Activated naive CD4-positive, alpha-beta T cell treated with anti-CD3 and anti-CD28 coated beads, Interleukin-2, amount 10 ng/mL, durations not matched to agents 7 days and 5 days (primary cell): ENCODE measurements around the gene DAP.

ENCODE experiments used
- CTCF ChIA-PET: fragments of 350-600 bp; sonication (Branson Sonifier 250); formaldehyde crosslinking; loops from one replicate; lab custom pipeline; 2021; ENCODE audit warnings: antibody characterized with exemption; lab: Charles Lee
- DNase-seq: peaks from one replicate; pipeline ENCODE4 v3.0.0-alpha.2; 2020
- H3K27ac Mint-ChIP-seq: one replicate; pipeline ENCODE4 v1.8.0; 2021; ENCODE audit warnings: mild to moderate bottlenecking, moderate library complexity, mixed read lengths
- H3K27me3 Mint-ChIP-seq: one replicate; pipeline ENCODE4 v1.8.0; 2021; ENCODE audit warnings: mild to moderate bottlenecking, mixed read lengths
- H3K36me3 Mint-ChIP-seq: one replicate; pipeline ENCODE4 v1.8.0; 2021; ENCODE audit warnings: mixed read lengths
- H3K4me1 Mint-ChIP-seq: one replicate; pipeline ENCODE4 v1.8.0; 2021; ENCODE audit warnings: mixed read lengths
- H3K4me3 Mint-ChIP-seq: one replicate; pipeline ENCODE4 v1.8.0; 2021; ENCODE audit warnings: mild to moderate bottlenecking, moderate library complexity, mixed read lengths
- H3K9me3 Mint-ChIP-seq: one replicate; pipeline ENCODE4 v1.8.0; 2021; ENCODE audit warnings: mixed read lengths

DAP gene

GRCh38 chr5:10676224-10676623, 84.8 kb downstream of the DAP start:
- CTCF ChIA-PET: no interaction called here
- H3K27me3 Mint-ChIP-seq: peaks cover 6% of the 10 kb centered on the region
- H3K4me3 Mint-ChIP-seq: no peak overlapping the region
- peaks cover 30% of the 10 kb centered on the region for H3K36me3 Mint-ChIP-seq
- no peak overlapping the region for H3K27ac Mint-ChIP-seq
- DNase-seq: no peak
- H3K9me3 Mint-ChIP-seq: peaks cover 3% of the 10 kb centered on the region
- no peaks in the 10 kb centered on the region for H3K4me1 Mint-ChIP-seq

- Mint-ChIP-seq H3K36me3 (peaks cover 24% of the 10 kb centered on the region), H3K4me1 (no peaks in the 10 kb centered on the region), H3K9me3 (peaks cover 3% of the 10 kb centered on the region), H3K4me3 (no peak overlapping the region), H3K27me3 (peaks cover 11% of the 10 kb centered on the region), H3K27ac (no peak overlapping the region)
- no peak for DNase-seq
- CTCF ChIA-PET: interaction anchor here (1.3 kb wide), 1 partner anchor 14 kb away, joined by 4 read pairs; no protein-coding TSS in a partner anchor
Measured at GRCh38 chr5:10675177-10675700, 85.8 kb downstream of the DAP start.

- Mint-ChIP-seq H3K4me3 (no peak overlapping the region), H3K4me1 (no peaks in the 10 kb centered on the region), H3K9me3 (peaks cover 3% of the 10 kb centered on the region), H3K27me3 (peaks cover 11% of the 10 kb centered on the region), H3K36me3 (peaks cover 18% of the 10 kb centered on the region), H3K27ac (no peak overlapping the region)
- CTCF ChIA-PET: interaction anchor here (1.3 kb wide), 1 partner anchor 15 kb away, joined by 4 read pairs; no protein-coding TSS in a partner anchor
- no peak for DNase-seq
Measured at GRCh38 chr5:10674582-10674981, 86.5 kb downstream of the DAP start.

GRCh38 chr5:10674096-10674495, 86.9 kb downstream of the DAP start:
- Mint-ChIP-seq H3K4me1 (no peaks in the 10 kb centered on the region), H3K27me3 (peaks cover 11% of the 10 kb centered on the region), H3K27ac (no peak overlapping the region), H3K36me3 (peaks cover 17% of the 10 kb centered on the region), H3K9me3 (peaks cover 3% of the 10 kb centered on the region), H3K4me3 (no peak overlapping the region)
- CTCF ChIA-PET: no interaction called here
- DNase-seq: no peak

- DNase-seq: peak; percentile 11
- no peak overlapping the region for H3K27ac Mint-ChIP-seq
- H3K27me3 Mint-ChIP-seq: peaks cover 11% of the 10 kb centered on the region
- H3K36me3 Mint-ChIP-seq: peaks cover 14% of the 10 kb centered on the region
- no peaks in the 10 kb centered on the region for H3K4me1 Mint-ChIP-seq
- CTCF ChIA-PET: no interaction called here
- H3K9me3 Mint-ChIP-seq: peaks cover 3% of the 10 kb centered on the region
- H3K4me3 Mint-ChIP-seq: no peak overlapping the region
Measured at GRCh38 chr5:10673407-10673806, 87.6 kb downstream of the DAP start.

- no peak overlapping the region for H3K27ac Mint-ChIP-seq
- H3K27me3 Mint-ChIP-seq: peaks cover 11% of the 10 kb centered on the region
- peaks cover 3% of the 10 kb centered on the region for H3K9me3 Mint-ChIP-seq
- H3K4me1 Mint-ChIP-seq: no peaks in the 10 kb centered on the region
- CTCF ChIA-PET: no interaction called here
- H3K4me3 Mint-ChIP-seq: no peak overlapping the region
- no peak for DNase-seq
- H3K36me3 Mint-ChIP-seq: peaks cover 13% of the 10 kb centered on the region
Measured at GRCh38 chr5:10673017-10673389, 88.0 kb downstream of the DAP start.

GRCh38 chr5:10672146-10673016, 88.7 kb downstream of the DAP start:
- Mint-ChIP-seq H3K27me3 (peaks cover 11% of the 10 kb centered on the region), H3K4me3 (no peak overlapping the region), H3K27ac (no peak overlapping the region), H3K9me3 (no peaks in the 10 kb centered on the region), H3K36me3 (peaks cover 7% of the 10 kb centered on the region), H3K4me1 (no peaks in the 10 kb centered on the region)
- no peak for DNase-seq
- CTCF ChIA-PET: no interaction called here

GRCh38 chr5:10671041-10672008, 89.7 kb downstream of the DAP start:
- no peak overlapping the region for H3K27ac Mint-ChIP-seq
- no peaks in the 10 kb centered on the region for H3K36me3 Mint-ChIP-seq
- H3K9me3 Mint-ChIP-seq: no peaks in the 10 kb centered on the region
- no peaks in the 10 kb centered on the region for H3K4me1 Mint-ChIP-seq
- DNase-seq: no peak
- no peak overlapping the region for H3K4me3 Mint-ChIP-seq
- CTCF ChIA-PET: no interaction called here
- peaks cover 11% of the 10 kb centered on the region for H3K27me3 Mint-ChIP-seq

GRCh38 chr5:10669983-10670382, 91.1 kb downstream of the DAP start:
- CTCF ChIA-PET: no interaction called here

GRCh38 chr5:10668697-10669096, 92.3 kb downstream of the DAP start:
- CTCF ChIA-PET: interaction anchor here (0.6 kb wide), 1 partner anchor 85 kb away, joined by 3 read pairs; no protein-coding TSS in a partner anchor
- no peaks in the 10 kb centered on the region for H3K9me3 Mint-ChIP-seq

More at GRCh38 chr5:10669983-10670382, 91.1 kb downstream of the DAP start:
- H3K27ac Mint-ChIP-seq: no peak overlapping the region
- peaks cover 11% of the 10 kb centered on the region for H3K27me3 Mint-ChIP-seq
- H3K36me3 Mint-ChIP-seq: no peaks in the 10 kb centered on the region
- no peaks in the 10 kb centered on the region for H3K9me3 Mint-ChIP-seq
- no peak for DNase-seq
- H3K4me1 Mint-ChIP-seq: no peaks in the 10 kb centered on the region
- no peak overlapping the region for H3K4me3 Mint-ChIP-seq

GRCh38 chr5:10667431-10668057, 93.5 kb downstream of the DAP start:
- H3K9me3 Mint-ChIP-seq: no peaks in the 10 kb centered on the region
- DNase-seq: no peak
- no peak overlapping the region for H3K4me3 Mint-ChIP-seq
- H3K36me3 Mint-ChIP-seq: no peaks in the 10 kb centered on the region
- H3K27ac Mint-ChIP-seq: no peak overlapping the region
- CTCF ChIA-PET: no interaction called here
- peaks cover 9% of the 10 kb centered on the region for H3K27me3 Mint-ChIP-seq
- H3K4me1 Mint-ChIP-seq: no peaks in the 10 kb centered on the region

More at GRCh38 chr5:10668697-10669096, 92.3 kb downstream of the DAP start:
- no peaks in the 10 kb centered on the region for H3K36me3 Mint-ChIP-seq
- no peak overlapping the region for H3K27ac Mint-ChIP-seq
- DNase-seq: no peak
- no peaks in the 10 kb centered on the region for H3K4me1 Mint-ChIP-seq
- peaks cover 11% of the 10 kb centered on the region for H3K27me3 Mint-ChIP-seq
- no peak overlapping the region for H3K4me3 Mint-ChIP-seq

- CTCF ChIA-PET: interaction anchor here (1.2 kb wide), 1 partner anchor 10 kb away, joined by 4 read pairs; no protein-coding TSS in a partner anchor
- H3K4me1 Mint-ChIP-seq: no peaks in the 10 kb centered on the region
- no peaks in the 10 kb centered on the region for H3K36me3 Mint-ChIP-seq
- no peak for DNase-seq
- no peak overlapping the region for H3K4me3 Mint-ChIP-seq
- H3K9me3 Mint-ChIP-seq: no peaks in the 10 kb centered on the region
- H3K27ac Mint-ChIP-seq: no peak overlapping the region
- peaks cover 11% of the 10 kb centered on the region for H3K27me3 Mint-ChIP-seq
Measured at GRCh38 chr5:10666531-10667299, 94.3 kb downstream of the DAP start.

- no peak overlapping the region for H3K4me3 Mint-ChIP-seq
- peaks cover 4% of the 10 kb centered on the region for H3K27me3 Mint-ChIP-seq
- DNase-seq: no peak
- H3K36me3 Mint-ChIP-seq: no peaks in the 10 kb centered on the region
- H3K27ac Mint-ChIP-seq: no peak overlapping the region
- no peaks in the 10 kb centered on the region for H3K9me3 Mint-ChIP-seq
- CTCF ChIA-PET: interaction anchor here (1.2 kb wide), 1 partner anchor 9 kb away, joined by 4 read pairs; no protein-coding TSS in a partner anchor
- H3K4me1 Mint-ChIP-seq: no peaks in the 10 kb centered on the region
Measured at GRCh38 chr5:10665799-10666198, 95.2 kb downstream of the DAP start.
